Neural progenitor cell (in vitro differentiated cells): ENCODE measurements around the gene XPA.

Source experiments
- EZH2phosphoT487 ChIP-seq: fragments of 200-600 bp; sonication (generic); IDR thresholded peaks from 2 replicates; pipeline ENCODE4 v1.6.1; 2017; ENCODE audit warnings: antibody characterized with exemption
- TF ChIP-seq, protein P1 (sequence below): fragments of 200-600 bp; sonication (generic); IDR thresholded peaks from 2 replicates; pipeline ENCODE4 v1.5.1; 2017; ENCODE audit warnings: antibody characterized with exemption, mild to moderate bottlenecking

DNA sequence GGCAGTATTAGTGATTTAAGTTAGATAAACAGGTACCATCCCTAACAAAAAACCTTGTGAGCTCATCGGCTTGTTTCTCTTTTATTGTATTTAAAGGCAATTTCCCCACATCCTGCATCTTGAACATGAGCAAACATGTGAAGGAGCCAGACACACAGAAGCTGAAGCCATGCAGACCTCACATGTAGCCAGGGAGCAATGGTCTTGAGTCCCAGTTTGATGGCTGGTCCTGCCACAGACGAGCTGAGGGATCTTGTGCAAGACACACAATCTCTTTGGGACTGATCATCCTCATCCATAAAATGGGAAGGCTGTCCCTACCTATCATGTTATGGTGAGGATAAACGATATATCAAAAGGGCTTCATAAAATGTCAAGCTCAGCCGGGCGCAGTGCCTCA is 29.6 kb upstream of the XPA start:
- TF ChIP-seq, protein P1, sequence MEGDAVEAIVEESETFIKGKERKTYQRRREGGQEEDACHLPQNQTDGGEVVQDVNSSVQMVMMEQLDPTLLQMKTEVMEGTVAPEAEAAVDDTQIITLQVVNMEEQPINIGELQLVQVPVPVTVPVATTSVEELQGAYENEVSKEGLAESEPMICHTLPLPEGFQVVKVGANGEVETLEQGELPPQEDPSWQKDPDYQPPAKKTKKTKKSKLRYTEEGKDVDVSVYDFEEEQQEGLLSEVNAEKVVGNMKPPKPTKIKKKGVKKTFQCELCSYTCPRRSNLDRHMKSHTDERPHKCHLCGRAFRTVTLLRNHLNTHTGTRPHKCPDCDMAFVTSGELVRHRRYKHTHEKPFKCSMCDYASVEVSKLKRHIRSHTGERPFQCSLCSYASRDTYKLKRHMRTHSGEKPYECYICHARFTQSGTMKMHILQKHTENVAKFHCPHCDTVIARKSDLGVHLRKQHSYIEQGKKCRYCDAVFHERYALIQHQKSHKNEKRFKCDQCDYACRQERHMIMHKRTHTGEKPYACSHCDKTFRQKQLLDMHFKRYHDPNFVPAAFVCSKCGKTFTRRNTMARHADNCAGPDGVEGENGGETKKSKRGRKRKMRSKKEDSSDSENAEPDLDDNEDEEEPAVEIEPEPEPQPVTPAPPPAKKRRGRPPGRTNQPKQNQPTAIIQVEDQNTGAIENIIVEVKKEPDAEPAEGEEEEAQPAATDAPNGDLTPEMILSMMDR = no peak
- TF ChIP-seq EZH2phosphoT487 = no peak
